GM21526 (cell line): ENCODE measurements around the gene MCTP2.

Experiments used
- ATAC-seq: cut with Tn5 transposase; IDR thresholded peaks from one replicate; pipeline ENCODE4 v1.9.1; 2021; ENCODE audit warnings: moderate library complexity; ENCODE audit not compliant: unreplicated experiment, low FRiP score

MCTP2 gene

DNA sequence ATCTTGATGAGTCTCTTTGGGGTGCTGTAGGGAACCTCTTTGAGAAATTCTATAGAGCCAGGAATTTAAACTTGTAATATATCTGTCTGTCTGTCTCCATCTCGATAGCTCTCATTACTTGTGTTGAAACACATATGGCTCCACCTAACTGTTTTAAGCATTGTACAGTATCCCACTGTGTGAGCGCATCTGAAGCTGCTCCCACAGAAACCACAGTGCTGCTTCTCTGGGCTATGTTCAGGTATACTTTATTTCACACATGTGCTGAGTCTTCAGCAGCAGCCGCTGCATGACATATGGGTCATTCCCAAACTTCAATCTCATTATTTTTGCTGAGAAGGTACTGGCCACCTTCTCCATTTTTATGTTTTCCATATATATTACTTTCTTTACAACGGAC is 63.9 kb downstream of the MCTP2 start:
- no peak for ATAC-seq

- ATAC-seq, result no peak
Observed at GRCh38 chr15:94296717-94297116, 65.4 kb downstream of the MCTP2 start.

DNA sequence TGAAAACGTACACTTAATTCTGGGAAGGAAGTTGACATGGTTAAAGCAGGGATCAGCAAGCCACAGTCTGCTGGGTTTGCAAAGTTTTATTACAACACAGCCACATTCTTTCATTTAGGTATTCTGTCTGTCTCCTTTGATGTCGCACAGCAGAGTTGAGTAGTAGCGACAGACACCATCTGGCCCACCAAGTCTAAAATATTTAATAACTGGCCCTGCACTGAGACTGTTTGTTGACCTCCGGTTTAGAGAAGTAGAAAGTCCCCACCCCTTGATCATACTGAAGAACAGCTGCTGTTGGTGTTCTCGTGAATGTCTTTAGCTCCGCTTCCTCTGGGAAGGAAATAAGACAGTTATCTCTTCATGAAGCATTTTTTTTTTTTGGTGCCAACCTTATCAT is 66.2 kb downstream of the MCTP2 start:
- ATAC-seq, result peak; percentile 72

GRCh38 chr15:94298364-94298763 is 67.0 kb downstream of the MCTP2 start:
- ATAC-seq, result no peak

DNA sequence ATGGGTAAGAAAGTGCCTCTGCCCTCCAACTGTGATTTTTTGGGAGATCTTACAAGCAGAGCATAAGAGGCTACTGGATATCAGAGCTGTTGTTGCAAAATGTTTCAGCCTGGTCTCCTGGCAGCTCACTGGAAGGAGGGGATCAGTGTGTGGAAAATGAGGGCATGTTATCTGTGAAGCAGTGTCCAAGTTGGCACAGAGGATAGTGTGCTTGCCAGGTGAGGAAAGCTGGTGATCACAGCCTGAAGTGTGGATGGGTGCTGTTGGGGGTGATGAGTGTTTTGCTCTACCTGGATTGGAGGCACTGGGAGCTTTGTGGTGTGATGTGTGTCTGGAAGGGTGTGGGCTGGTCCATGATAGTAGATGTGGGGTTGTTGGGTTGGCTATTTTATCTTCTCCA is 69.3 kb downstream of the MCTP2 start:
- ATAC-seq, result no peak

DNA sequence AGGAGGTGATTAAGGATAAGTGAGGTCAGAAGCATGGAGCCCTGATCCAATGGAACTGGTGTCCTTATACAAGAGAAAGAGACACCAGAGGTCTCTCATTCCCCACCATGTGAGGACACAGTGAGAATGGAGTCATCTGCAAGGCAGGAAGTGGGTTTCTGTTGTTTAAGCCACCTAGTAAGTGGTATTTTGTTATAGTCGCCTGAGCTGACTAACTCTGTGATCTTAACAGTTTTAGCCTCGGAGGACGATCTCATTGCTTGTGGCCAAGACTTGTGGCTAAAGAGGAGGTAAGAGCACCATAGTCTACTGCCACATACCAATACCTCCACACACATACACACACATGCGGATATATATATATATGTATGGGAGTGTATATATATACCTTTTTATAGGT is 73.8 kb downstream of the MCTP2 start:
- no peak for ATAC-seq

DNA sequence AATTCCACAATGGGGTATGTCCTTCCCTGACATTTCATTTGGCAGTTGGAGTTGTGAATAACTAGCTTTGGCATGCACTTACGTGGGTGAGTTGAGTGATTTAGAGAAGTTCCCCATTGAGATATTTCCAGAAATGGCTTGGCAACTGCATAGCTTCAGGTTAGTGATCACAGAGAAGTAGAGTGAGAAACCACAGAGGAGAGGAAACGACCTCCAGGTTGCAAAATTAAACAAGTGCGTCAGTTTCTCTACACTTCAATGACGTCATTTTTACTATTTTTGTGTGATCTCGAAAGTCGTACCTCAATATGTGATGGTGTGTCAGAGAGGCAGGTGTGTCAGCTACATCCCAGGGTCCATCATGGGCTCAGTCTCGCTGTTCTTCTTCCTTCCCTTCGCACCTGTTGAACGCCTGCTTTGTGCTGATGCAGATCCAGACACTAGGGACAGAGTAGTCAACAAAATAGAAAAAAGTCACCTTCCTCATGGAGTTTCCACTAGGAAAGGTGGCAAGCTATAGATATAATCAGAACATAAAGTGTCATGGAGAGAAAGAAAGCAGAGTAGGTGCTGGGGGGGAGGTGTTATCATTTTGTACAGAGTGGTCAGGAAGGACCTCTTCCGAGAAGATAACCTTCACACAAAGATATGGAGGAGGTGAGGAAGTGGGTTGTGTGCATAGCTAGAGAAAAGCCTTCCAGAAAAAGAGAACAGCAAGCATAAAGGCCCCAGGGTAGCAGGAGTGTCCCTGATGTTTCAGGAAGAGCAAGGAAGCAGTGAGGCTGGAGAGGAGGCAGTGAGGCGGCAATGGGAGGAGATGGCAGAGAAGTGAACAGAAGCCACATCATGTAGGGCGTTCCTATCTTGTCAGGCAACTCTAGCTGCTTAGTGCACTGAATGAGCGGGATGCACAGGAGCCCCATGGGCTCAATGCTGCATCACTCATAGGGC is 75.6 kb downstream of the MCTP2 start:
- peak; percentile 97 for ATAC-seq

DNA sequence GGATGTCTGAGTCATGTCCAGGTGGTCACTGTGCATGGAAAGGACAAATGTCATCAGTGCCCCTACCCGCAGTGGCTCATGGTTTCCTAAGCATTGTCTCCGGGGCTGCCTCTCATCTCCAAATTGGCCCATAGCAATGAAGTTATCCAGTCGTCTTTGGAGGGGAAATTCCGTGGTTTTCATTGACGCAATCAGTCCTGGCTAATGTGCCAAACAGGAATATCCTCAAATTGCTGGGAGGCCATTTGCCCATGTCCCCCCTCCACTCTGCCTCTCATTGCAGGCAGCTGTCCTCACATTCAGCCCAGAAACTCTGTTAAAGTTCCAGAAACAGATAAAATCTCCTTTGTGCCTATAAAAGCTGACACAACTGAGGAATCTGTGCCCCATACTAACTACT is 81.6 kb downstream of the MCTP2 start:
- no peak for ATAC-seq

- no peak for ATAC-seq
Observed at GRCh38 chr15:94314639-94315038, 83.3 kb downstream of the MCTP2 start.

GRCh38 chr15:94317211-94317610 is 85.8 kb downstream of the MCTP2 start:
- no peak for ATAC-seq

GRCh38 chr15:94322141-94322540 is 90.8 kb downstream of the MCTP2 start:
- no peak for ATAC-seq

DNA sequence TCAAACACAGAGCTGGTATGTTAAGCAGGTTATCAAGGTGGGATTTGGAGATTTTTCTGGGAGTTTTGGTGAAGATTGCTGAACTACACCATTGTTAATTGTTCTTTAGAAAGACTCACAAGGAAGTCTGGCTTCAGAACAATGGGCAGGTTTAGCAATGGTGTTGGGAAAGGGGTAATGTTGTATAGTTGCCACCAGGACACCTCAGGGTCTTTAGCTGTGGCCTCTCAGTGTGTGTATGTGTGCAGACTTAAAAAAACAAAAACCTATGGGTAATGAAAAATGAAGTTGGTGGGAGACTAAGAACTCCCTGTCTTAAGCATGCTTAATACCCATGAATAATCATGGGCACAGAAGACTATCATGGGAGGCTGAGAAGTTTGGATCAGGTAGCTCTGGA is 91.7 kb downstream of the MCTP2 start:
- ATAC-seq, result no peak

GRCh38 chr15:94324117-94324826 is 92.9 kb downstream of the MCTP2 start:
- ATAC-seq, result peak; percentile 85

DNA sequence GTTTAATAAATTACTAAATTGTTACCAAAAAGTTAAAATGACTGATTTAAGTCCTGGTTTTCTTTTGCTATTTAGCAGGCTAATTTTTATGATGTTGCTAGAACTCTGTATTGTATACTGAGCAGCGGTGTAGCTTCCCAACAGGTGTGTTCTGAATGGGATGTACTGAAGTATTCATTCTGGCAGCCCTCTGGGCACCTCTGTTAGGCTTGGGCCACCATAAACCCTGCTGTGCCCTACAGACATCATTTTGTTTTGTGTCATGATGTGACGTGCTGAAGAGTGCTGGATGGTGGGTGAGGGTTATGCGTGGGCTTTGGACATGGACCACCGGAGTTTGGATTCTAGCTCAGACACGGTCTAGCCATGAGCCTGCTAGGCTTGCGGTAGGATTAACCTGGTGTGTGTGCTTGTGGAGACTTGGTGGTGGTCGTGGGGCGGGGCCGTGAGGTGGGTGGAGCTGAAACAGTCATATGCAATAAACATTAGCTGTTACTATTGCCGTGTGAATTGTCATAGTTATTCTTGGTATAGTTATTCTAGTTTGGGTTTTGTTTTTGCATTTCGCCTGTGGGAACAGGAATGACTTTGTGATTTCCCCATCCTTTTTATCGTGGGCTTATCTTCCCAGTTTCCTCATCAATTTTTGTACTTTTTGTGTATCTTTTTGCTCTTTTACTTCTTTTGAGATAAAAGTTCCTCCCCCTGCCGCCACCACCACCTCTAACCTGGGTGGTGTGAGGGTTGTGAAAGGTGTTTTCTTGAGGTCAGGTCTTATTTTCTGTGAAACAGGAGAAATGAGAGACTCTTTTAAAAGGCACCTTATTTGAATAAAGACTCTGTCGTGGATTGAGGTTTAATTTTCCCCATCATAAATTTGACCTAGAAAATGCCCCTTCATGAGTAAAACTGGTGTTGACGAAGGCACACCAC is 93.7 kb downstream of the MCTP2 start:
- no peak for ATAC-seq

DNA sequence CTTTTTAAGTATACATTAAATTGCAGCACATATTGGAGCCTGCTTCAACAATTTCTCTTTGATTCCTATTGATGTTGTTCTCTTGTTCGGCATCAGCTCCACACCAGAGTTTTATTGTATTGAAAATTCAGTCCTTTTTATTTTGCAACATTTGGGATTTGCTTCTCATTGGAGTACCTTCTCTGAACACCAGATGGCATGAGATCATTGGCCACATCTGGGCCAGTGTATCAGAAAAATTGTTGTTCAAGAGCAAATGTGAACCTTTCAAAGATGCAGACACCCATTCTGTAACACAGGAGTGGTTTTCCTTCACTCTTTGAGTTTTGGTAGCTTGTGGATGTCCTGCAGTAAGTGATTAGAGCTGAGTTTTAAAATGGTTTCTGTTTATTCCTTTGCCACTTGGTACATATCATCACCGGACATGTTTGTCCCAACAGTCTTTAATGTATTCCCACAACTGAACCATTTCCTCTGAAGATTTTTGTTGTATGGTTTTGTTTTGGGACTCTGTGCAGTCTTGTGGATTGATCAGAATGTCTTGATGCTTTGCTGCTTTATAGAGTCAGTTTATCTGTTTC is 96.1 kb downstream of the MCTP2 start:
- peak; percentile 47 for ATAC-seq

DNA sequence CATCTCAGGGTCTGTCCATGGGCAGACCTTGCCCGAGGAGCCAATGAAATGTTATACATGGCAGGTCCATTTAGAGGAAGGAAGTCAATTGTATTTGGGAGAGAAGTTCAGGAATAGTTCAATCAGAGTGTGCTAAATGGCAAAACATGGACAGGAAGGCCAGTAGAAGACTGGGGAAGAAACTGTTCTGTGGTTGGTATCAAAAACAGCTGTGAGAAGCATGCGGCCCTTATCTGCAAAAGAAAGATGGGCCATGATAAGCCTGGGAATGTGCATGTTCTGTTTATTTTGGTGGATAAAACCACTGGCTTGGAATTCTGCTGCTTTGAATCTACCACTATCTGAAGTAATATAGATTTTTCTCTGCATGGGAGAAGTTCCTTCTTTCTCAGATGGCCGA is 100.4 kb downstream of the MCTP2 start:
- ATAC-seq, result no peak

- no peak for ATAC-seq
Observed at GRCh38 chr15:94335616-94336015, 104.3 kb downstream of the MCTP2 start.

DNA sequence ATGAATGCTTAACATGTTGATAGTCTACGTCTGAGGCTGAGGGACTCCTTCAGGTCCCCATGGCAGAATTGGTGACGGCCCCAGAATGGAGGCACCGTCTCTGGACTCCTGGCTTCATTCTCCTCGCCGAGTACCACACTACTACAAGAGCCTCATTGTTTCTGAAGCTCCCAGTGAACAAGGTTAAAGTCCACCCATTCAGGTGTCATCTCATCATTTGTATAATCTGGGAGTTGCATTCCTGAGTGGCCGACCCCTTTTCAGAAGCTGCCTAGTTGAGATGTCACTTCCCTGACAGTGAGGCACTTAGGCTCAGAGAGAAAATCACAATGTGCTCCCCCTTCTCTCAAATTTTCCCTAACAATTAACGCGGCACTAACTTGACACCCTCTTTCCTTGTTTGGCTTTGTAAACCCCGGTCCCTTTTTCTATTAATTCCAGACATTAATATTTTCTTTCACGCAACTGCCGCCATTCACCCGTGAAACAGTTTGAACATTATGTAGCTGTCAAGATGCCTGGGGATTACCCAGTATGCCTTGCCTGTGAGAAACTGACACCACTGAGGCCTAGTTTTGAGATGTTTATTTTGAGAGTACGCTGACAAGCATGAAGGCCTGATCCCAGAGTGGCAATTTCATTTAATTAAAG is 105.6 kb downstream of the MCTP2 start:
- ATAC-seq, result no peak

DNA sequence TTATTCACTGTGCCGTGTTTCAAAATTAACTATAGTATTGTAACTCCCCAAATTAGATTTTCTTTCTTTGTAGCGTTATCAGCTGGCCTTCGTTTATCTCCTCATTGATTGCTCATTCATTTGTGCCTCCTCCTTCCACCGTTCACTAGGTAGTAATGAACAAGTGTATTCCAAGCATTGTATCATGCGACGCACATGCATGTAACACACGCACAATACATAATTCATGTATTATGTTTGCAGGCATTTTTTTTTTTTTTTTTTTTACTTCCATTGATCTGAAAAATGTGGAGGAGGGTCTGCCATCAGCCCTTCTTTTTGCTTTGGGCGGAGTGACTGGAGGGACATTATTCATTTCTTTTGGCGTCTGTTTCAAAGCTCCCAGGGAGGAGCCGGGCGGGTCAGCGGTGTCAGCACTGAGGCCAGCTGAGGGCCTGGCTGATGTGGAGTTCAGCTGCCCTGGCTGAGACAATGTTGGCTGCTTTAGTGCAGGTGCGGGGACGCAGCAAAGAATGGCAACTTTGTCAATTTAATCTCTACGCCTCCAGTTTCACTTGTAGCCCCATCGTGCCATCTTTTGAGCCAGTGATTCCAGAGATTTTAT is 107.0 kb downstream of the MCTP2 start:
- ATAC-seq, result no peak
